Umbilical cord (tissue), 2 donors: Measurements from ENCODE around the gene UBN2. TPM values are rescaled to one million over a fixed set of nuclear protein-coding genes. Genes with fewer than 3 reads are reported as not detected.
A peak's percentile ranks its signal among the peaks of the same experiment; 100 is the strongest.

Source experiments
- DNase-seq: peaks from one replicate; pipeline ENCODE4 v3.0.0-alpha.2; 2015; ENCODE audit warnings: low spot score
- total RNA-seq: library from RNA; depleted of rRNA; stranded (reverse); fragments of >200 nt; gene quantifications from one replicate; pipeline ENCODE4 v1.2.3, GENCODE V29; 2014; ENCODE audit warnings: low replicate concordance; ENCODE audit not compliant: insufficient read depth

The UBN2 gene
- total RNA-seq, 1 donor from 2014 or later = 21.9 TPM

GRCh38 chr7:139231513-139232376, 708 bp downstream of the UBN2 start:
- peak; percentile 30 for DNase-seq

DNA sequence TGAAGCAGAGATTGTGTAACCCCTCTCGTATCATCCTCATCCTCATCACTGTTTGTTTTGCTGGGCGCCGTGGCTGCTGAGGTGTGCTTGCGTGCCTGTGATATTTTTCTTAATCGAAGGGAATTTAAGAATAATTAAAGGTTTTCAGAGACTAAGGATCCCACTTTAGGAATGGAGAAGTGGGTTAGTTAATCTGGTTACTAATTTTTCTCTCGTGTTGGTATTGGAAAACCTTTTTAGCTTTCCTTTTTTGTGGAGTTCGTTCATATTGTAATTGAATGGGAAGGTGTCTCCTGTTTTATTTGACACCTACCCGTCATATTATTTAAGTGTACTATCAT, 1.3 kb downstream of the UBN2 start:
- no peak for DNase-seq

DNA sequence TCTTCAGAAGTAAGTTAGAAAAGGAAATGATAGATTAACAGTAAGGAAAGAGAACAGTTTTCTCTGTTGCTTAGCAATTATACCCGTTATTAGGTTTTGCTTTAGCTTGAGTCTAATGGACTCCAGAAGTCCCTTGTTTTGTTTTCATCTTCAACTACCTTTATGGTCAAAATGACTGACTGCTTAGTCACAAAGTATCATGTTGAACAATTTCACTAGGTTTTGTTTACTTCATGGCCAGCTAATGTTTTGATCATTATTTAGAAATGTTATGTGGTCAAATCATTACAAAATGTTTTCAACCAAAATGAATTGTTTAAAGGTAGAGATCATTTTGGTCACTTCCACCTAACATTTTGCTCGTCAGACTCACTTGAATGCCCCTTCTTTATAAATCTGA, 1.9 kb downstream of the UBN2 start:
- DNase-seq = no peak

- no peak for DNase-seq
Measured at GRCh38 chr7:139241258-139241657, 10.2 kb downstream of the UBN2 start.

DNA sequence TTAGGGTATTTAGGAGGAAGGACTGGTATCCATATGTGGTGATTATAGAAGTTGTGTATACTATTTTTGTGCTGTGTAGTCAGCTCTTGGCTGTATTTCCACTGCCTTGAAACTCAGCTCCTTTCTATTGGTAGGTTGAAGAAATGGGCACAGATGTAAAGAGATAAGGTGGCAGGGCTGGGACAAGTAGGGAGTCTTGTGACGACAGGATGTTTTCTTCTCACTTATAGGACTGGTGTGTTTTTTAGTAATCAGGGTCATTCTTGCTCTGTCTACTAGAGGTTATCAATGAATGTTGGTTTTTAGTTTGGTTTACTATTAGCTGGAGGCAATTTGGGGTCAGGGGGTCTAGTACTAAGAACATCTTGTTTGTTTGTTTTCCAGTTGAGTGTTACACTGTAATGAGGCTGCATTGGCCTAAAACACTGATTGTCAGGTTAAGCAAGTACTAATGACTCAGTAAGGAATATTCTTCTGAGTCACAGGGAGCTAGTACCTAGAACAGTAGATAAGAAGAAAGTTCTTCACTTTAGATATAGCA, 11.8 kb downstream of the UBN2 start:
- no peak for DNase-seq

- no peak for DNase-seq
Measured at GRCh38 chr7:139245401-139245800, 14.4 kb downstream of the UBN2 start.

- no peak for DNase-seq
Measured at GRCh38 chr7:139246494-139246893, 15.5 kb downstream of the UBN2 start.

DNA sequence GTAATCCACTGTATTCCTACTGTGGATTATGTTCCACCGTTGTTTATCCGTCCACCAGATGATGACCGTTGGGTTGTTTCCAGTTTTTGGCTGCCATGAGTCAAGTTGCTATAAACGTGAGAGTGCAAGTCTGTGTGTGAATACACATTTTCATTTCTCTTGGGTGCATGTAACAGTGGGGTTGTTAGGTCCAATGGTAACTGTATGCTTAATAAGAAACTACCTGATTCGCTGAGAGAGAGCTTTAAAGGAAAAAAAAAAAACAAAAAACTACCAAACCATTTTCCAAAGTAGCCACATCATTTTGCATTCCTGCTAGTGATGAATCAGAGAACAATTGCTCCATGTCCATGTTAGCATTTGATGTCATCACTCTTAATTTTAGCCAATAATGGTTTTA, 15.9 kb downstream of the UBN2 start:
- no peak for DNase-seq

DNA sequence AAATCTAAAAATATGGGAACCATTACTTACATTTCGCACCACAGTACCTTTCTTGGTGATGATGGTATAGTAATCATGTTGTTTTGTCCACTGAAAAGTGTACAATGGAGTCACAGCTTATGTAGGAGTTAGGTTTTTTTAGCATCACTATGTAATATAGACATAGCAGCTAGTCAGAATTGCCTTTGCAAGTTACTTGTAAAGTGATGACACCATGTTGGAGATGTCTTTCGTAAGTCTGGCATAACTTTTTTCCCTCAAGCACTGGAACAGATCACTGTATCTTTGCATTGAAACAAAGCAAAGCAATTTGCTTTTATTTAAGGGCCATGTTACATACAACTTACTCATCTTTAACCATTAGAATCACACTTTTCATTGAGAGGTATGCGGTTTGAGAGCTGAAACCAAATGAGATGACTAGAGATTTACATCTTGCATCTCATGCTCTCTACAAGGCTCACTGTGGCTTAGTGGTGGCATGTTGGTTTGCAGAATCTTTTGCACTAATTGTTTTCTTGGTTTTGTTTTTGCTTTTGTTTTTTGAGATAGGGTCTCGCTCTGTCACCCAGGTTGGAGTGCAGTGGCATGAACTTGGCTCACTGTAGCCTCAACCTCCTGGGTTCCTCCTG, 18.3 kb downstream of the UBN2 start:
- DNase-seq = no peak

GRCh38 chr7:139252451-139252850, 21.4 kb downstream of the UBN2 start:
- DNase-seq = no peak

DNA sequence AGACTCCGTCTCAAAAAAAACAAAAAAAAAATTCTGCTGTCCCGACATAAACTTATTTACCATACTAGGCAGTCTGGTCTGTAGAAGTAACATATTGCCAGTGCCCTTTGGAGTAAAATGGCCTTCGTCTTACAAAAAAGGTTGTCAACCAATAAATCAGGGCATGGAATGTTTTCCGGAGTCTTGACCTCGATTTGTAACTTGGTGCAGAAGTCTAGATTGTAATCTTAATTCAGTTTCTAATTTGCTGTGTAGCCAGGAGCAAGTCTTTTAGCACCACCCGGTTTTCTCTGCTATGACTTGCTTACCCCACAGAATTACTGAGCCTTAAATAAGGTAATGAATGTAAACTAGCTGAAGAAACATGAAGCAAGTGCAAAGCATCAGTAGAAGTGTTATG, 23.2 kb downstream of the UBN2 start:
- no peak for DNase-seq

- DNase-seq = no peak
Measured at GRCh38 chr7:139254728-139255127, 23.7 kb downstream of the UBN2 start.

DNA sequence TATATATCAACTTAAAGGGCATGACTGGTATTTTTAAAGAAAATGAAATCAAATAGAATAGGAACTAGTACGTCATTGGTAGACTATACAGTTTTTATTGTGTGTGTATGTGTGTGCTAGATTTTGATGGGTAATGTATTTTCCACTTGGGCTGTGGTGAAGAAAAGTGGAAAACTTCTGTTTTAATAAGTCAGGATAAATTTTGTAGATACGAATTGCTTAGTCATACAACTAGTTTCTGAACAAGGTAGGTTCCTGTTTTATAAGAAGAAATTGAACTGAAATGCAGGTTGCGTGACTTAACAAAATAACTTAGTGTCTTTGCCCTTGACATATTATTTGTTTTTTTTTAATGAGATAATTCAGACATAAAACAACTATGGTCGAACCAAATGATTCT, 24.3 kb downstream of the UBN2 start:
- no peak for DNase-seq

DNA sequence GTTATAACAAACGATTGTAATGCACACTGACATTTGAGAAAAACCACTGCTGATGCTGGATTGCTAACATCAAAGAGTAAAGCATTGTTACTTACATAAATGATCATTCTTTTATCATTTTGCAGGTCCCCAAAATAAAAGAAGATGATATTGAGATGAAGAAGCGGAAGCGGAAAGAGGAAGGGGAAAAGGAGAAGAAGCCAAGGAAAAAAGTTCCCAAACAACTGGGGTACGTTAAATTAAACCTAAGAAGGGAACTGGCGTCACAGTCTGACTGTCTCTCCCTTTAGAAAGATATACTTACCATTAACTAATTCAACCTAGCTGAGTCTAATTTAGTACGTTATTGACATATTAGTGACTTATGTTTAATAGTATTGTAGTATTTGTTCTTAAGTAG, 28.1 kb downstream of the UBN2 start:
- DNase-seq = no peak

GRCh38 chr7:139264220-139264619, 33.2 kb downstream of the UBN2 start:
- no peak for DNase-seq

DNA sequence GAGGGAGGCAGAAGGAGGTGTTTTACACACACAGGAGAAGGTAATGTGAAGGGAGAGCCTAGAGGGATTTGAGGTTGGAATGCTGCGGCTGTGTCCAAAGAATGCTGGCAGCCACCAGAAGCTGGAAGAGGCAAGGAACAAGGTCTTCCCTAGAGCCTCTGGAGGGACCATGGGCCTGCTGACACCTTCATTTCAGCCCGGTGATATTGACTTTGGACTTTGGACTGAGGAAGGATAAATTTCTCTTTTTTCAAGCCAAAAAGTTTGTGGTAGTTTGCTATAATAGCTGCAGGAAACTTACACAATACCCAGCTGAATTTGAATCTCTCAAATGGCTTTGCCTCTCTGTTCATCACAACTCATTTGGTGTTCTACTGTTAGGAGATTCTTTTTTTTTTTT, 34.6 kb downstream of the UBN2 start:
- DNase-seq = no peak

DNA sequence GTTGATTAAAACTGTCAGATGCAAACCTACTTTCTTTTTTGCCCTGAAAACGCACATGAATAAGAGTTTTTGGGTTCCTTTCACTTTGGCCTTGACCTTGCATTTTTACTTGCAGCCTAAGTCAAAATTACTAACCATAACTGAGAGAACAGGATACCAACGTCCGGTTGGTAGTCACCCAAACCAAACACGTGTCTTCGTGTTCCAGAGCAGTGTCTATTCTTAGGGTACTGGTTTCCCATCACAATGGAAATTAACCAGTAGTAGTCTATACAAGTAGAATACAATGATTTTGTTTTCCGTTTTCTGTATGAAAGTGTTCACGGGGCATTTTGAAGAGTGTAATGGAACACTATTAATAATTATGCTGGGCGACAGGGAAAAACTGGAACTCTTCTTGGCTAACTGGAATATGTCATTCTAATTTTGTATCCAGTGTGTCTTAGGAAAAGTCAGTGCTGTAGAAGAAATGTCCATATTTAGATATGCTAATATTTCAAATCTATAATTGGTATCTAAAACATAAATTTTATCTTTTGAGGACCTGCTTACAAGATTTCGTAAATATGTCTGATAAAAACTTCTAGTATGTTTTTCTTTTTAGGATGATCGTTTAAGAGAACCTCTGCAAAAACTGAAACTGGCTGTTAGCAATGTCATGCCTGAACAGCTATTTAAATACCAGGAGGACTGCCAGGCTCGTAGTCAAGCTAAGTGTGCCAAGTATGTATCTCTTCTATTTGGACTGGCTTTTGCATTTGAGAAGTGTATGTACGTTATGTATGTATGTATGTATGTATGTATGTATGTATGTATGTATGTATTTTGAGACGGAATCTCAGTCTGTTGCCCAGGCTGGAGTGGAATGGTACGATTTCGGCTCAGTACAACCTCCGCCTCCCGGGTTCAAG, 40.9 kb downstream of the UBN2 start:
- no peak for DNase-seq

GRCh38 chr7:139284252-139284896, 53.3 kb downstream of the UBN2 start:
- DNase-seq = no peak

- DNase-seq = no peak
Measured at GRCh38 chr7:139286144-139286543, 55.1 kb downstream of the UBN2 start.

DNA sequence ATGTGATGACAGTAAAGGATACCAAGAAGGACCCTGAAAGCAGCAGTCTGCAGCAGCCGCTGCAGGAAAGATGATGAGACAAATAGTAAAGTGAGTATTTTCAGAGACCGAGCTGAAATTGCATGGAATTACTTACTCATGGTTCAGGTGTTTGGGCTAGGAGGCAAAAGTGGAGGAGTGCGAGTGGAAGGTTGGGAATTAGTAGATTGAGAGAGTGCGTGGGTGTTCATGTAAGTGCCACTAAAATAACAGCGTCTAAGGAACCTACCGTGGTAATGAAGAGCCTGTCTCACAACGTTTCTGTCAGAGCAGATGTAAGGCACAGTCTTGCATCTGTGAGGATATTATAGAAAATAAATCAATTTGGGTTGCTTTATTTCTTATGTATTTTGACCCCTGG, 61.8 kb downstream of the UBN2 start:
- no peak for DNase-seq

- no peak for DNase-seq
Measured at GRCh38 chr7:139293534-139293933, 62.5 kb downstream of the UBN2 start.

DNA sequence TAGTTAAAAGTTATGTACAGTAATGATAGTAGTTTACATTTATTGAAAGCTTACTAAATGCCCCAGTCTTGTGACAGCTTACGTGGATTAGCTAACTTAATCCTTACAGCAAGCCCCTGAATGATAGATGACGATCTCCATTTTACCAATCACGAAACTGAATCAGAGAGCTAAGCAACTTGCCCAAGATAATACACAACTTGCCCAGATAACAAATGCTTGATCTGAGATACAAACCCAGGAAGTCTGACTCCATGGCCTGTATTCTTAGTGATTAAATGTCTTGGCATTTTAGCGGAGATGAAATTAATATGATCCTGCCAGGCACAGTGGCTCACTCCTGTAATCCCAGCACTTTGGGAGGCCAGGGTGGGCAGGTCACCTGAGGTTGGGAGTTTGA, 63.2 kb downstream of the UBN2 start:
- no peak for DNase-seq
